Muscle of back (tissue), 13 donors: ENCODE data around the gene IRF2BPL. TPM values are rescaled to one million over a fixed set of nuclear protein-coding genes. Genes with fewer than 3 reads are reported as not detected.

Source experiments
- DNase-seq, 3 donors: peaks; one replicate each; pipeline versions ENCODE4 v3.0.0 to v3.0.0-alpha.2; 2013
- long read RNA-seq, 9 donors: transcript quantifications; one replicate each; lab custom pipeline, GENCODE V29; 2026
- polyA plus RNA-seq, 10 donors: library from polyadenylated mRNA; unstranded; fragments of 120-200 nt; gene quantifications; one replicate each; pipeline ENCODE4 v1.2.1, GENCODE V29; 2013; ENCODE audit not compliant: insufficient read length in 10 of 10

Gene IRF2BPL
- polyA plus RNA-seq = 10 to 100 TPM; 16.9 to 31.0 (median 20.7) TPM
- long read RNA-seq, donor 1, full-length matches to known transcripts = 47 of 47 reads
- long read RNA-seq, donor 1, partial matches to known transcripts = 0 of 47 reads
- long read RNA-seq, donor 1, other reads (novel, unspliced or antisense) = 0 of 47 reads
- long read RNA-seq, donor 2, full-length matches to known transcripts = 36 of 36 reads
- long read RNA-seq, donor 2, partial matches to known transcripts = 0 of 36 reads
- long read RNA-seq, donor 2, other reads (novel, unspliced or antisense) = 0 of 36 reads
- long read RNA-seq, donor 3 = 0 reads
- long read RNA-seq, donor 4, full-length matches to known transcripts = 49 of 49 reads
- long read RNA-seq, donor 4, partial matches to known transcripts = 0 of 49 reads
- long read RNA-seq, donor 4, other reads (novel, unspliced or antisense) = 0 of 49 reads
- long read RNA-seq, donor 5, full-length matches to known transcripts = 69 of 69 reads
- long read RNA-seq, donor 5, partial matches to known transcripts = 0 of 69 reads
- long read RNA-seq, donor 5, other reads (novel, unspliced or antisense) = 0 of 69 reads
- long read RNA-seq, donor 6, full-length matches to known transcripts = 93 of 93 reads
- long read RNA-seq, donor 6, partial matches to known transcripts = 0 of 93 reads
- long read RNA-seq, donor 6, other reads (novel, unspliced or antisense) = 0 of 93 reads
- long read RNA-seq, donor 7, full-length matches to known transcripts = 65 of 65 reads
- long read RNA-seq, donor 7, partial matches to known transcripts = 0 of 65 reads
- long read RNA-seq, donor 7, other reads (novel, unspliced or antisense) = 0 of 65 reads
- long read RNA-seq, donor 8, full-length matches to known transcripts = 47 of 47 reads
- long read RNA-seq, donor 8, partial matches to known transcripts = 0 of 47 reads
- long read RNA-seq, donor 8, other reads (novel, unspliced or antisense) = 0 of 47 reads
- long read RNA-seq, donor 9, full-length matches to known transcripts = 6 of 6 reads
- long read RNA-seq, donor 9, partial matches to known transcripts = 0 of 6 reads
- long read RNA-seq, donor 9, other reads (novel, unspliced or antisense) = 0 of 6 reads

DNA sequence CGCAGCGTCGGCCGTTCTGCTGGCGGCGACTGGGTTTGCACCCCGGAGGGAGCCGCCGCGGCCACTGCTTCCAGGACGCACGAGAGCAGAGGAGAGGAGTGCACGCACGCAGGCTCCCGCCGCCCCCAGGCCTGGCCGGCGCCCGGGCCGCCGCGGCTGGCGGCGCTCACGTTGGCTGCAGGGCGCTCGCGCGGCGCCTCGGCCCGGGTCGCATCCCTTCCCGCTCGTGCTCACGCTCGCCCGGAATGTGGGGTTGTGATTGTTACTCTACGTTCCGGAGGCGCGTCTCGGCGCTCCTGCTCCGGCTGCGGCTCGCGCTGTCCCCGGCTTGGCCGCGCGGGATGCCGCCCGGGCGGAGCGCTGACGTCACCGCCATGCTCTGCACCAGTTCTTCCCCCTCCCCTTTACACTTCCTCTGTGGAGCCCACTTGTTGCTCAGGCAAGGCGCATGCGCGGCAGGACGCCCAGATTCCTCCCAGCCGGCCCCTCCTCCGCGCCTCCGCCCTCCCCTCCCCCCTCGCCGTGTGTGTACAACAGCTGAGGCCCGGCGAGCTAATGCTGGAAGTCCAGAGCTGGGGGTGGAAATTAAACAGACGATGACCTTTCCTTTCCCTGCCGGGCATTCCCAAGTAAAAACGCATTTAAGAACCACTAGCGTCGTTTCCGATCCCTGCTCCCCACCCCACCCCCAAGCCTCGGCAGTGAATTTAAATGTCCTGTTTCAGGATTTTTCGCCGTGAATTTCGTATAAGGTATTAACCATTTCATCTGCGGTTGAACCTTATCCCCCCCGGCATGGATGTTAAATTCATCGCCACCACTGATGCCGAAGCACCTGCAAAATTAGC, at the start of gene IRF2BPL:
Gene IRF2BPL, minus strand, starts transcription at position 325 of the 848 bp plus-strand sequence. CDS start 916 bp downstream, outside the sequence.
- DNase-seq = peak; percentile 99

- DNase-seq = no peak
These were observed 48.5 kb upstream of the IRF2BPL start for GRCh38 chr14:77077040-77077439.

GRCh38 chr14:77076113-77076631, 47.7 kb upstream of the IRF2BPL start:
- peak in 1 of 3 donors; percentile 73 for DNase-seq

GRCh38 chr14:77074969-77075368, 46.5 kb upstream of the IRF2BPL start:
- no peak for DNase-seq

GRCh38 chr14:77071938-77072388, 43.5 kb upstream of the IRF2BPL start:
- no peak for DNase-seq

GRCh38 chr14:77069551-77069950, 41.0 kb upstream of the IRF2BPL start:
- no peak for DNase-seq

GRCh38 chr14:77068517-77069200, 40.2 kb upstream of the IRF2BPL start:
- no peak for DNase-seq

DNA sequence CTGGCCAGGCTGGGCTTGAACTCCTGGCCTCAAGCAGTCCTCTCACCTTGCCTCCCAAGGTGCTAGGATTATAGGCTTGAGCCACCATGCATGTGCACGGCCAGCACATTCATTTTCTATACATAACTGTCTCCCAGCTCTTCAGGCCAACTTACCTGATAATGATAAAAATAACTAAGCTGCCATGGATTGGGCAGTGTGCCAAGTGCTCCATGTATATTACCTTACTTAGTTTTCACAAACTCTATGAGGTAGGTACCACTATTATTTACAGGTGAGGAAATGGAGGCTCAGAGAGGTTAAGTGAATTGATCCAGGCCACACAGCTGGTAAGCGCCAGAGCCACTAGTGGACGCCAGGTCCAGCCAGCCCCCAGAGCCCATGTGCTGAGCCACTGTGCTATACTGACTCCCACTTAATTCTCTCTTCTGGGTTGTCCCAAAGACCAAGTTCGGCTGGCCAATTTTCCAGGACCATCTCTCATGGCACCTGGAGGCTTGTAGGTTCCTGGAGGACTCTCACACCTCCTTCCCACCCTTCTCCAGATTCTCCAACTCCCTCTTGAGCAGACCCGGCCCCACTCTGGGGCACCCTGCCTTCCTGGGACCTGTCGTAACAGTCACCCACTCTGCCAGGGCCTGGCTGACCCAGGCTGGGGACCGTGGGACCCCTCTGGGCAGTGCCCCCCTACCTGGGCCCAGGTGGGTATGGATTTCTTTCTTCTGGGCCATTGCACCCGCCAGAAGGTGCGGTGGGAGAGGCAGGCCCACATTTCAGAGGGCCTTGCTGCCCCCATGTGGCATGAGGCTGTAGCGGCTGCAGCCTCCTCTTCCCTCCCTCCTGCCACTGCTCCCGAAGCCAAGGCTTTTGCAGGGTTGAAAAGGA, 39.4 kb upstream of the IRF2BPL start:
- peak; percentile 43 to 83 (median 56) for DNase-seq

GRCh38 chr14:77066578-77067172, 38.2 kb upstream of the IRF2BPL start:
- DNase-seq = peak in 2 of 3 donors; percentile 29 to 59

- no peak for DNase-seq
These were observed 37.5 kb upstream of the IRF2BPL start for GRCh38 chr14:77065851-77066577.

- no peak for DNase-seq
These were observed 36.1 kb upstream of the IRF2BPL start for GRCh38 chr14:77064521-77065178.

- DNase-seq = peak in 1 of 3 donors; percentile 52
These were observed 35.2 kb upstream of the IRF2BPL start for GRCh38 chr14:77063571-77064171.

DNA sequence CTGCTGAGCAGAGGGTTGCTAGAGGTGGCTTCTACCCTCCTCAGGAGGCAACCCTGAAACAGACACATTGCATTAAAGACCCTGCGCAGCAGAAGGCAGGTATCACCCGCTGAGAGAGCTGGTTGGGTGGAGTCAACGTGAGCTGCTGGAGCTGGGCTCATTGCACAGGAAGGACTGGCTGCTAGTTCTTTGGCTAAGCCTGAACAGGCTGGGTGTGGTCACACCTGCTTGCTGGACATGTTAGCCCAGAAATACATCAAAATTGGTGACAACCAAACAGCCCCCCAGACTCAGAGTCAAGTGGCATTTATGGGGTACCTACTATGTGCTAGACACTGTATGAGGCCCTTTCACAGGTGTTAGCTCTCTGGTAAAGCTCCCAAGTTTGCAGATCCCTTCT, 33.8 kb upstream of the IRF2BPL start:
- no peak for DNase-seq

- DNase-seq = no peak
These were observed 33.2 kb upstream of the IRF2BPL start for GRCh38 chr14:77061630-77062257.

- no peak for DNase-seq
These were observed 30.9 kb upstream of the IRF2BPL start for GRCh38 chr14:77059276-77059915.

DNA sequence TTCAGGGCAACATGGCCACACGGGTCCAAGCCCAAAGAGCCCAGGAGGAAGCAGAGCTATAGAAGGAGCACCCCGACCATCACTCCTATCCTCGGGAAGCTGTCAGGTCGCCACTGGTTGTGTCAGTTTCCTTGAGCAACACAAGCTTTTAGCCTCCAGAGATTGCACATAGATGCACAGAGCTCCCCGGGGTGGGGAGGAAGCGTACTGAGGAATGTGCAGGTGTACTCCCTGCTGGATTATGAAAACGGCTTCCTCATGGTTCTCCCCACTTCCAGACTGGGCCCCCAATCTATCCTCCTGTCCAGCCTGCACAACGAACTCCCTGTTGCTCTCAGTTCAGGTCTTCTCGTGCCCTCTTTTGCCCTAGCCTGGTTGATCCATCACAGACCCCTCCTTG, 30.3 kb upstream of the IRF2BPL start:
- no peak for DNase-seq
